ENCODE results near the gene DAPK3. TPM values are rescaled to one million over a fixed set of nuclear protein-coding genes. Genes with fewer than 3 reads are reported as not detected.

The DAPK3 gene
- total RNA-seq, 1 experiment from 2014 or later = 121 TPM

DNA sequence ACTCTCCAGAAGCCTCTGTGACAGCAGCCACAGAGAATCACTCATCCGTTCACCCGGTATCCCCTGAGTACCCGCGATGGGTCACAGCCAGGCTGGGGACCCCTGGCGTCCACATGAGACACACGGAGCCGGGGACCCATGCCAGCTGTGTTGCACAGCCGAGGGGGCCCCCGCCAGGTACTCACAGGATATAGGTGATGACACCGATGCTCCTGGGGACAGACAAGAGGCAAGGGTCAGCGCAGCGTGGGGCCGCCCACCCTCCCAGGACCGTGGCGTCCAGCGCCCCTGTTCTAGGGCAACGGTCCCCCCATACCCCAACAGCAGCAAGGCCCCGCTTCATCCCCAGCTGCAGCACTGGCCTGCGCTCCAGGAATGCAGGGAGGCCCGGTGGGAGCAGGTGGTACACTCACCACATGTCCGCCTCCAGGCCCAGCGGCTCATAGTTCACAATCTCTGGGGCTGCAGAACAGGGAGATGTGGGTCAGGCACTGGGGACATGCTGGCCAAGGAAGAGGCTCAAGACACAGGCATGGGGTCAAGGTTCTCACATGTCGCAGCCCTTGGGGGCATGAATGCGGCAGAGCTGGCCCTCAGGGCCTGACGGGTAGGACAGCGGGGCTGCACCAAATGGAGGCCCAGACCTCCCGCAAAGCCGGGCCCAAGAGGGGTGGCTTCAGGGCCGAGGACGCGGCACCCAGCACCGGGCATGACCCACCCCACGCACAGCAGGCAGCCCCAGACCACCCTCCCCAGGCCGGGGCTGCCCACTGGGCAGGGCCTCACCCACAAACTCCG is 7.2 kb downstream of the DAPK3 start:
- H3K14ac ChIP-seq (ENCODE audit: insufficient read depth, low read length) = no peak overlapping the region
- no peak overlapping the region for H3K18ac ChIP-seq (ENCODE audit: insufficient read length, low read depth, low read length)
- H2BK20ac ChIP-seq (ENCODE audit: low read depth, low read length, poor library complexity, severe bottlenecking) = no peak overlapping the region
- no peak overlapping the region for H2BK12ac ChIP-seq (ENCODE audit: insufficient read length, low read depth, low read length)
- no peak overlapping the region for H3K56ac ChIP-seq (ENCODE audit: insufficient read length, low read depth, low read length)
- WGBS (ENCODE audit: extremely low coverage, insufficient read length, low lambda C conversion rate) = no CpG with 5 or more reads among the region's 35 CpGs
- no peak overlapping the region for H2AK5ac ChIP-seq (ENCODE audit: insufficient read length, low read length)
- no peak overlapping the region for H3K9ac ChIP-seq (ENCODE audit: extremely low read depth, insufficient read length, low read length)
- no peaks in the 10 kb centered on the region; the same call in 1 of the 2 replicates for H3K4me1 ChIP-seq (ENCODE audit: insufficient read depth, low read length)
- H2BK15ac ChIP-seq (ENCODE audit: low read depth, low read length) = no peak overlapping the region
- H3K27ac ChIP-seq (ENCODE audit: insufficient read length, low read depth, low read length) = no peak overlapping the region
- H3K4ac ChIP-seq (ENCODE audit: low read depth, low read length) = no peak overlapping the region
- Mint-ChIP-seq H3K4me3 (no peak overlapping the region), H3K9me3 (no peaks in the 10 kb centered on the region), H3K27me3 (ENCODE audit: low read depth) (no peaks in the 10 kb centered on the region), H3K27ac (no peak overlapping the region), H3K36me3 (ENCODE audit: insufficient read depth in 1 of 3, low read depth in 3 of 3) (peaks cover 35 to 80% (median 72%) of the 10 kb centered on the region in 3 experiments; a peak in 6 of 7 replicates), H3K4me1 (peaks cover 8 to 14% of the 10 kb centered on the region in 2 experiments)
- H3K4me2 ChIP-seq (ENCODE audit: insufficient read depth, insufficient read length, low read length) = no peak overlapping the region
- no peak overlapping the region for H2AFZ ChIP-seq (ENCODE audit: low read length)
- no peak overlapping the region for H2BK120ac ChIP-seq (ENCODE audit: low read depth, low read length, poor library complexity, severe bottlenecking)
- H4K20me1 ChIP-seq (ENCODE audit: control insufficient read depth, insufficient read depth, insufficient read length) = no peaks in the 10 kb centered on the region
- no peak overlapping the region for H4K5ac ChIP-seq (ENCODE audit: insufficient read length, low read depth, low read length)
- peaks cover 7% of the 10 kb centered on the region for H3K79me1 ChIP-seq (ENCODE audit: insufficient read depth, low read depth, low read length, poor library complexity, severe bottlenecking)
- H4K91ac ChIP-seq (ENCODE audit: insufficient read length, low read depth, low read length) = no peak overlapping the region
- no peak overlapping the region for H3T11ph ChIP-seq (ENCODE audit: low read length)
- no peaks in the 10 kb centered on the region for H3K9me3 ChIP-seq (ENCODE audit: control insufficient read depth, low read depth, low read length)
- DNase-seq = no peak
- H4K8ac ChIP-seq (replicated peaks; ENCODE audit: insufficient read length, low read depth, low read length) = no peak overlapping the region
- no peak overlapping the region for H2BK5ac ChIP-seq (ENCODE audit: insufficient read length, low read length)
- H3K79me2 ChIP-seq (ENCODE audit: insufficient read depth, low read length) = peaks cover 11% of the 10 kb centered on the region; the same call in 1 of the 2 replicates
- no peaks in the 10 kb centered on the region for H3K27me3 ChIP-seq (ENCODE audit: insufficient read depth, low read length)
- TF ChIP-seq, protein P1, sequence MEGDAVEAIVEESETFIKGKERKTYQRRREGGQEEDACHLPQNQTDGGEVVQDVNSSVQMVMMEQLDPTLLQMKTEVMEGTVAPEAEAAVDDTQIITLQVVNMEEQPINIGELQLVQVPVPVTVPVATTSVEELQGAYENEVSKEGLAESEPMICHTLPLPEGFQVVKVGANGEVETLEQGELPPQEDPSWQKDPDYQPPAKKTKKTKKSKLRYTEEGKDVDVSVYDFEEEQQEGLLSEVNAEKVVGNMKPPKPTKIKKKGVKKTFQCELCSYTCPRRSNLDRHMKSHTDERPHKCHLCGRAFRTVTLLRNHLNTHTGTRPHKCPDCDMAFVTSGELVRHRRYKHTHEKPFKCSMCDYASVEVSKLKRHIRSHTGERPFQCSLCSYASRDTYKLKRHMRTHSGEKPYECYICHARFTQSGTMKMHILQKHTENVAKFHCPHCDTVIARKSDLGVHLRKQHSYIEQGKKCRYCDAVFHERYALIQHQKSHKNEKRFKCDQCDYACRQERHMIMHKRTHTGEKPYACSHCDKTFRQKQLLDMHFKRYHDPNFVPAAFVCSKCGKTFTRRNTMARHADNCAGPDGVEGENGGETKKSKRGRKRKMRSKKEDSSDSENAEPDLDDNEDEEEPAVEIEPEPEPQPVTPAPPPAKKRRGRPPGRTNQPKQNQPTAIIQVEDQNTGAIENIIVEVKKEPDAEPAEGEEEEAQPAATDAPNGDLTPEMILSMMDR (conservative IDR thresholded peaks at IDR 0.05) = no peak
- no peaks in the 10 kb centered on the region for H3K23me2 ChIP-seq (ENCODE audit: insufficient read length, low read depth, low read length, poor library complexity, severe bottlenecking)
- H3K23ac ChIP-seq (ENCODE audit: insufficient read length, low read depth, low read length) = no peak overlapping the region
